HEK293 (cell line): ENCODE results near the gene PIEZO1.
A peak's percentile ranks its signal among the peaks of the same experiment; 100 is the strongest.

Source experiments
- CTCF ChIA-PET: fragments of 350-600 bp; formaldehyde crosslinking; extraction: SDS; loops from one replicate; lab custom pipeline; 2021; ENCODE audit warnings: antibody characterized with exemption; lab: Yijun Ruan, JAX
- POLR2A ChIA-PET: fragments of 300-600 bp; formaldehyde crosslinking; extraction: SDS; loops from one replicate; lab custom pipeline; 2020; ENCODE audit warnings: antibody characterized with exemption, inconsistent platforms; lab: Yijun Ruan, JAX
- H3K27ac ChIP-seq: fragments of 200-500 bp; sonication (Bioruptor generic); 2 replicates; pipeline ENCODE4 v1.5.1; 2014; ENCODE audit warnings: low read depth, low read length, control low read depth, inconsistent platforms; ENCODE audit errors: extremely low read depth
- H3K36me3 ChIP-seq, 2 experiments: fragments of 200-500 bp in 1 of 2; sonication (Bioruptor generic) in 1 of 2; 1 replicate in 1 of 2; 2 replicates in 1 of 2; pipeline ENCODE4 v1.5.1; 2014 to 2017; ENCODE audit warnings: inconsistent platforms in 2 of 2, low read length in 2 of 2; ENCODE audit not compliant: control insufficient read depth in 2 of 2, insufficient read depth in 1 of 2
- H3K4me1 ChIP-seq: fragments of 200-500 bp; sonication (Bioruptor generic); 2 replicates; pipeline ENCODE4 v1.5.1; 2014; ENCODE audit warnings: mild to moderate bottlenecking, low read length, inconsistent platforms; ENCODE audit not compliant: control insufficient read depth, insufficient read depth
- H3K4me3 ChIP-seq: 2 replicates; pipeline ENCODE4 v1.5.1; 2011; ENCODE audit warnings: low read depth, mild to moderate bottlenecking, control low read depth, low read length, moderate library complexity
- H3K9me3 ChIP-seq: fragments of 200-500 bp; sonication (Bioruptor generic); 2 replicates; pipeline ENCODE4 v1.5.1; 2014; ENCODE audit warnings: low read depth, low read length, inconsistent platforms; ENCODE audit not compliant: control insufficient read depth, insufficient read depth
- GLIS1 ChIP-seq: fragments of 450-650 bp; formaldehyde crosslinking; IDR thresholded peaks from 2 replicates; pipeline ENCODE4 v1.5.1; 2016; ENCODE audit warnings: missing biosample characterization, missing genetic modification characterization
- IKZF3 ChIP-seq: fragments of 450-650 bp; IDR thresholded peaks from 2 replicates; pipeline ENCODE4 v1.5.0; 2018; ENCODE audit warnings: missing biosample characterization, mild to moderate bottlenecking, missing genetic modification characterization, moderate library complexity
- SP2 ChIP-seq: fragments of 450-650 bp; formaldehyde crosslinking; IDR thresholded peaks from 2 replicates; pipeline ENCODE4 v1.5.1; 2016; ENCODE audit warnings: missing biosample characterization, missing genetic modification characterization
- TRIM28 ChIP-seq: IDR thresholded peaks from 2 replicates; pipeline ENCODE4 v1.6.1; 2011; ENCODE audit warnings: low read length, control low read depth, borderline replicate concordance
- ZBTB7A ChIP-seq: fragments of 450-650 bp; formaldehyde crosslinking; IDR thresholded peaks from 2 replicates; pipeline ENCODE4 v1.5.1; 2016; ENCODE audit warnings: low read depth, missing biosample characterization, missing genetic modification characterization
- ZIC2 ChIP-seq: fragments of 450-650 bp; formaldehyde crosslinking; IDR thresholded peaks from 2 replicates; pipeline ENCODE4 v1.5.1; 2016; ENCODE audit warnings: missing biosample characterization, missing genetic modification characterization
- ZNF132 ChIP-seq: fragments of 450-650 bp; formaldehyde crosslinking; IDR thresholded peaks from 2 replicates; pipeline ENCODE4 v1.5.1; 2017; ENCODE audit warnings: missing biosample characterization, missing genetic modification characterization, borderline replicate concordance
- ZNF140 ChIP-seq: fragments of 450-650 bp; formaldehyde crosslinking; IDR thresholded peaks from 2 replicates; pipeline ENCODE4 v1.5.1; 2016; ENCODE audit warnings: missing biosample characterization, missing genetic modification characterization
- ZNF174 ChIP-seq: fragments of 450-650 bp; formaldehyde crosslinking; IDR thresholded peaks from 2 replicates; pipeline ENCODE4 v1.5.0; 2017; ENCODE audit warnings: missing biosample characterization, mild to moderate bottlenecking, missing genetic modification characterization
- ZNF214 ChIP-seq: fragments of 450-650 bp; formaldehyde crosslinking; IDR thresholded peaks from 2 replicates; pipeline ENCODE4 v1.5.1; 2017; ENCODE audit warnings: missing biosample characterization, mild to moderate bottlenecking, missing genetic modification characterization, borderline replicate concordance
- ZNF24 ChIP-seq: fragments of 450-650 bp; formaldehyde crosslinking; IDR thresholded peaks from 2 replicates; pipeline ENCODE4 v1.5.1; 2016; ENCODE audit warnings: missing biosample characterization, missing genetic modification characterization
- ZNF423 ChIP-seq: fragments of 450-650 bp; formaldehyde crosslinking; IDR thresholded peaks from 2 replicates; pipeline ENCODE4 v1.5.1; 2016; ENCODE audit warnings: missing biosample characterization, missing genetic modification characterization
- ZNF426 ChIP-seq: fragments of 450-650 bp; formaldehyde crosslinking; IDR thresholded peaks from 2 replicates; pipeline ENCODE4 v1.5.1; 2017; ENCODE audit warnings: missing biosample characterization, missing genetic modification characterization, mild to moderate bottlenecking, inconsistent platforms, moderate library complexity
- ZNF530 ChIP-seq: fragments of 450-650 bp; formaldehyde crosslinking; IDR thresholded peaks from 2 replicates; pipeline ENCODE4 v1.5.1; 2016; ENCODE audit warnings: low read depth, missing biosample characterization, missing genetic modification characterization
- ZNF558 ChIP-seq: fragments of 450-650 bp; formaldehyde crosslinking; IDR thresholded peaks from 2 replicates; pipeline ENCODE4 v1.5.1; 2016; ENCODE audit warnings: missing biosample characterization, missing genetic modification characterization
- TF ChIP-seq, protein P1 (sequence below): fragments of 450-650 bp; formaldehyde crosslinking; conservative IDR thresholded peaks from 2 replicates; pipeline ENCODE4 v1.5.1; 2016; ENCODE audit warnings: low read depth, missing biosample characterization, missing genetic modification characterization
- TF ChIP-seq, protein P2 (sequence below): fragments of 450-650 bp; formaldehyde crosslinking; IDR thresholded peaks from 2 replicates; pipeline ENCODE4 v1.5.1; 2016; ENCODE audit warnings: missing biosample characterization, missing genetic modification characterization
- TF ChIP-seq, protein P3 (sequence below): fragments of 450-650 bp; formaldehyde crosslinking; IDR thresholded peaks from 2 replicates; pipeline ENCODE4 v1.5.1; 2016; ENCODE audit warnings: missing biosample characterization, missing genetic modification characterization
- TF ChIP-seq, protein P4 (sequence below): fragments of 450-650 bp; formaldehyde crosslinking; IDR thresholded peaks from 2 replicates; pipeline ENCODE4 v1.5.1; 2016; ENCODE audit warnings: missing biosample characterization, missing genetic modification characterization, low read depth

Gene PIEZO1

DNA sequence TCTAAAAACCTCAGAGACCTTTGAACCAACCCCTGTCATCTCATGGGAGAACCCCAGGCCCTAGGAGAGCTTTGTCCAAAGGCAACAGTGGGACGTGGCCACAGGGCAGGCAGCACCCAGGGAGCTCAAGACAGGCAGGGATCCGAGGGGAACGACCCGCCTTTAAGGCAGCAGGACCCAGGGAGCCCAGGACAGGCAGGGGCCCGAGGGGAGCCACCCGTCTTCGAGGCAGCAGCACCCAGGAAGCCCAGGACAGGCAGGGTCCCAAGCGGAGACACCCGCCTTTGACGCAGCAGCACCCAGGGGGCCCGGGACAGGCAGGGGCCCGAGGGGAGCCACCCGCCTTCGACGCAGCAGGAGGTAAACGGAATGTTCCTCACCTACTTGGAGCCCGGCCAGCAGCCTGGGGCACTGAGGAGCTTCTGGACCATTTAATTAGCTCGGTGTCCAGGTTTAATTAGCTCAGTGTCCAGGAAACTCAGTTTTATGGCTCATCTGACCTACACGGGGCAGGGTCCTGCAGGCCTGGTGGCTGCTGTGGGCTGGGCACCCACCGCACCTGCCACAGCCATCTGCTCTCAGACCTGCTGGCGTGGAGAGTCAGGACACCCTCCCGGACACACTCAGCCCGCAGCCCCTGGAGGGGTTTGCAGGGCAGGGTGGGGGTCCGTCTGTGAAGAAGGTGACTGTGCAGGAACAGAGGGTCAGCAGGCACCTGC is 24.4 kb downstream of the PIEZO1 start:
- no peaks in the 10 kb centered on the region for H3K9me3 ChIP-seq
- peaks cover 8% of the 10 kb centered on the region for H3K4me1 ChIP-seq
- no peak overlapping the region for H3K27ac ChIP-seq
- CTCF ChIA-PET: interaction anchor here (0.6 to 4.3 kb wide), 5 partner anchors 14 to 23 kb away, joined by 3 to 28 read pairs (median 4); no protein-coding TSS in a partner anchor
- H3K36me3 ChIP-seq: no peaks in the 10 kb centered on the region
- TF ChIP-seq ZNF24 (tag by site-specific recombination) (no peak), ZBTB7A (tag by site-specific recombination) (no peak), ZNF423 (peak; percentile 76), ZNF558 (tag by site-specific recombination) (no peak), IKZF3 (tag by site-specific recombination) (no peak), GLIS1 (tag by site-specific recombination) (peak; percentile 71), ZIC2 (tag by site-specific recombination) (peak; percentile 62), ZNF140 (no peak)
- TF ChIP-seq, protein P1, sequence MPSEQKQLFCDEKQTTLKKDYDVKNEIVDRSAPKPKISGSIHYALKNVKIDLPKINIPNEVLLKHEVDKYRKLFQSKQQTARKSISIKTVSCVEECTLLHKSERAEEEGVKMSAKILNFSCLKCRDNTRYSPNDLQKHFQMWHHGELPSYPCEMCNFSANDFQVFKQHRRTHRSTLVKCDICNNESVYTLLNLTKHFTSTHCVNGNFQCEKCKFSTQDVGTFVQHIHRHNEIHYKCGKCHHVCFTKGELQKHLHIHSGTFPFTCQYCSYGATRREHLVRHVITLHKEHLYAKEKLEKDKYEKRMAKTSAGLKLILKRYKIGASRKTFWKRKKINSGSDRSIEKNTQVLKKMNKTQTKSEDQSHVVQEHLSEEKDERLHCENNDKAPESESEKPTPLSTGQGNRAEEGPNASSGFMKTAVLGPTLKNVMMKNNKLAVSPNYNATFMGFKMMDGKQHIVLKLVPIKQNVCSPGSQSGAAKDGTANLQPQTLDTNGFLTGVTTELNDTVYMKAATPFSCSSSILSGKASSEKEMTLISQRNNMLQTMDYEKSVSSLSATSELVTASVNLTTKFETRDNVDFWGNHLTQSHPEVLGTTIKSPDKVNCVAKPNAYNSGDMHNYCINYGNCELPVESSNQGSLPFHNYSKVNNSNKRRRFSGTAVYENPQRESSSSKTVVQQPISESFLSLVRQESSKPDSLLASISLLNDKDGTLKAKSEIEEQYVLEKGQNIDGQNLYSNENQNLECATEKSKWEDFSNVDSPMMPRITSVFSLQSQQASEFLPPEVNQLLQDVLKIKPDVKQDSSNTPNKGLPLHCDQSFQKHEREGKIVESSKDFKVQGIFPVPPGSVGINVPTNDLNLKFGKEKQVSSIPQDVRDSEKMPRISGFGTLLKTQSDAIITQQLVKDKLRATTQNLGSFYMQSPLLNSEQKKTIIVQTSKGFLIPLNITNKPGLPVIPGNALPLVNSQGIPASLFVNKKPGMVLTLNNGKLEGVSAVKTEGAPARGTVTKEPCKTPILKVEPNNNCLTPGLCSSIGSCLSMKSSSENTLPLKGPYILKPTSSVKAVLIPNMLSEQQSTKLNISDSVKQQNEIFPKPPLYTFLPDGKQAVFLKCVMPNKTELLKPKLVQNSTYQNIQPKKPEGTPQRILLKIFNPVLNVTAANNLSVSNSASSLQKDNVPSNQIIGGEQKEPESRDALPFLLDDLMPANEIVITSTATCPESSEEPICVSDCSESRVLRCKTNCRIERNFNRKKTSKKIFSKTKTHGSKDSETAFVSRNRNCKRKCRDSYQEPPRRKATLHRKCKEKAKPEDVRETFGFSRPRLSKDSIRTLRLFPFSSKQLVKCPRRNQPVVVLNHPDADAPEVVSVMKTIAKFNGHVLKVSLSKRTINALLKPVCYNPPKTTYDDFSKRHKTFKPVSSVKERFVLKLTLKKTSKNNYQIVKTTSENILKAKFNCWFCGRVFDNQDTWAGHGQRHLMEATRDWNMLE (tag by site-specific recombination): no peak
- H3K4me3 ChIP-seq: no peak overlapping the region
- POLR2A ChIA-PET: interaction anchor here (0.5 to 3.8 kb wide), 3 partner anchors 10 to 50 kb away, joined by 3 to 24 read pairs (median 3); no protein-coding TSS in a partner anchor

DNA sequence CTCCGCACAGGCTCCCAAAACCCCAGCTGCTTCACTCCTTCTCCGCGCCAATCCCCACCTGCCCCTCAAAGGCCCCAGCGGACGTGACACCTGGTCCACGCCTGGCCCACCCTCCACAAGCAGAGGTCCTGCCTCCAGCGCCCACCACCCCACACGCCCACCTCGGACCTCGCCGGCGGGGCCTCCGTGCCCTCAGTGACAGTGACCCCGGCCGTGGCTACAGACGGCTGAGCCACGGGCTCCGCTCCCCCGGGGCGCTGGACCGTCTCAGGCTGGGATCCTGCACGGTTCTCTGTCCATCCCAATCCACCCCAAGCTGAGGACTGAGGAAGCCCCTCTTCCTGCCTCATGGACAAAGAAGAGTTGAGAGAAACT is 25.1 kb downstream of the PIEZO1 start:
- Histone ChIP-seq H3K9me3 (no peaks in the 10 kb centered on the region), H3K4me3 (no peak overlapping the region), H3K27ac (no peak overlapping the region), H3K4me1 (peaks cover 8% of the 10 kb centered on the region), H3K36me3 (no peaks in the 10 kb centered on the region)
- ChIA-PET CTCF (interaction anchor here (0.6 to 4.3 kb wide), 4 partner anchors 13 to 23 kb away, joined by 3 to 28 read pairs (median 4); no protein-coding TSS in a partner anchor), POLR2A (interaction anchor here (0.5 to 3.8 kb wide), 3 partner anchors 9 to 50 kb away, joined by 3 to 24 read pairs (median 3); no protein-coding TSS in a partner anchor)
- TF ChIP-seq ZNF132 (tag by site-specific recombination) (no peak), SP2 (tag by site-specific recombination) (no peak), ZNF426 (tag by site-specific recombination) (no peak), ZNF214 (tag by site-specific recombination) (no peak), ZNF174 (tag by site-specific recombination) (no peak), ZNF530 (no peak), TRIM28 (no peak)
- TF ChIP-seq, protein P2, sequence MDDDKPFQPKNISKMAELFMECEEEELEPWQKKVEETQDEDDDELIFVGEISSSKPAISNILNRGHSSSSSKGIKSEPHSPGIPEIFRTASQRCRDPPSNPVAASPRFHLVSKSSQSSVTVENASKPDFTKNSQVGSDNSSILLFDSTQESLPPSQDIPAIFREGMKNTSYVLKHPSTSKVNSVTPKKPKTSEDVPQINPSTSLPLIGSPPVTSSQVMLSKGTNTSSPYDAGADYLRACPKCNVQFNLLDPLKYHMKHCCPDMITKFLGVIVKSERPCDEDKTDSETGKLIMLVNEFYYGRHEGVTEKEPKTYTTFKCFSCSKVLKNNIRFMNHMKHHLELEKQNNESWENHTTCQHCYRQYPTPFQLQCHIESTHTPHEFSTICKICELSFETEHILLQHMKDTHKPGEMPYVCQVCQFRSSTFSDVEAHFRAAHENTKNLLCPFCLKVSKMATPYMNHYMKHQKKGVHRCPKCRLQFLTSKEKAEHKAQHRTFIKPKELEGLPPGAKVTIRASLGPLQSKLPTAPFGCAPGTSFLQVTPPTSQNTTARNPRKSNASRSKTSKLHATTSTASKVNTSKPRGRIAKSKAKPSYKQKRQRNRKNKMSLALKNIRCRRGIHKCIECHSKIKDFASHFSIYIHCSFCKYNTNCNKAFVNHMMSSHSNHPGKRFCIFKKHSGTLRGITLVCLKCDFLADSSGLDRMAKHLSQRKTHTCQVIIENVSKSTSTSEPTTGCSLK: no peak
- TF ChIP-seq, protein P3, sequence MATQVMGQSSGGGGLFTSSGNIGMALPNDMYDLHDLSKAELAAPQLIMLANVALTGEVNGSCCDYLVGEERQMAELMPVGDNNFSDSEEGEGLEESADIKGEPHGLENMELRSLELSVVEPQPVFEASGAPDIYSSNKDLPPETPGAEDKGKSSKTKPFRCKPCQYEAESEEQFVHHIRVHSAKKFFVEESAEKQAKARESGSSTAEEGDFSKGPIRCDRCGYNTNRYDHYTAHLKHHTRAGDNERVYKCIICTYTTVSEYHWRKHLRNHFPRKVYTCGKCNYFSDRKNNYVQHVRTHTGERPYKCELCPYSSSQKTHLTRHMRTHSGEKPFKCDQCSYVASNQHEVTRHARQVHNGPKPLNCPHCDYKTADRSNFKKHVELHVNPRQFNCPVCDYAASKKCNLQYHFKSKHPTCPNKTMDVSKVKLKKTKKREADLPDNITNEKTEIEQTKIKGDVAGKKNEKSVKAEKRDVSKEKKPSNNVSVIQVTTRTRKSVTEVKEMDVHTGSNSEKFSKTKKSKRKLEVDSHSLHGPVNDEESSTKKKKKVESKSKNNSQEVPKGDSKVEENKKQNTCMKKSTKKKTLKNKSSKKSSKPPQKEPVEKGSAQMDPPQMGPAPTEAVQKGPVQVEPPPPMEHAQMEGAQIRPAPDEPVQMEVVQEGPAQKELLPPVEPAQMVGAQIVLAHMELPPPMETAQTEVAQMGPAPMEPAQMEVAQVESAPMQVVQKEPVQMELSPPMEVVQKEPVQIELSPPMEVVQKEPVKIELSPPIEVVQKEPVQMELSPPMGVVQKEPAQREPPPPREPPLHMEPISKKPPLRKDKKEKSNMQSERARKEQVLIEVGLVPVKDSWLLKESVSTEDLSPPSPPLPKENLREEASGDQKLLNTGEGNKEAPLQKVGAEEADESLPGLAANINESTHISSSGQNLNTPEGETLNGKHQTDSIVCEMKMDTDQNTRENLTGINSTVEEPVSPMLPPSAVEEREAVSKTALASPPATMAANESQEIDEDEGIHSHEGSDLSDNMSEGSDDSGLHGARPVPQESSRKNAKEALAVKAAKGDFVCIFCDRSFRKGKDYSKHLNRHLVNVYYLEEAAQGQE (tag by site-specific recombination): no peak
- TF ChIP-seq, protein P4, sequence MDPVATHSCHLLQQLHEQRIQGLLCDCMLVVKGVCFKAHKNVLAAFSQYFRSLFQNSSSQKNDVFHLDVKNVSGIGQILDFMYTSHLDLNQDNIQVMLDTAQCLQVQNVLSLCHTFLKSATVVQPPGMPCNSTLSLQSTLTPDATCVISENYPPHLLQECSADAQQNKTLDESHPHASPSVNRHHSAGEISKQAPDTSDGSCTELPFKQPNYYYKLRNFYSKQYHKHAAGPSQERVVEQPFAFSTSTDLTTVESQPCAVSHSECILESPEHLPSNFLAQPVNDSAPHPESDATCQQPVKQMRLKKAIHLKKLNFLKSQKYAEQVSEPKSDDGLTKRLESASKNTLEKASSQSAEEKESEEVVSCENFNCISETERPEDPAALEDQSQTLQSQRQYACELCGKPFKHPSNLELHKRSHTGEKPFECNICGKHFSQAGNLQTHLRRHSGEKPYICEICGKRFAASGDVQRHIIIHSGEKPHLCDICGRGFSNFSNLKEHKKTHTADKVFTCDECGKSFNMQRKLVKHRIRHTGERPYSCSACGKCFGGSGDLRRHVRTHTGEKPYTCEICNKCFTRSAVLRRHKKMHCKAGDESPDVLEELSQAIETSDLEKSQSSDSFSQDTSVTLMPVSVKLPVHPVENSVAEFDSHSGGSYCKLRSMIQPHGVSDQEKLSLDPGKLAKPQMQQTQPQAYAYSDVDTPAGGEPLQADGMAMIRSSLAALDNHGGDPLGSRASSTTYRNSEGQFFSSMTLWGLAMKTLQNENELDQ (tag by site-specific recombination): no peak
